Cardiac muscle cell (in vitro differentiated cells and primary cell): ENCODE measurements around the gene ARF1. TPM values are rescaled to one million over a fixed set of nuclear protein-coding genes. Genes with fewer than 3 reads are reported as not detected.

Experiments used
- DNase-seq, 2 donors: peaks; one replicate each; pipeline versions ENCODE4 v3.0.0 to v3.0.0-alpha.2; 2010 to 2017; ENCODE audit warnings: low read depth in 1 of 2, low spot score in 1 of 2
- H3K27ac ChIP-seq: fragments of 200-600 bp; sonication (generic); 2 replicates; pipeline ENCODE4 v1.5.1; 2016
- H3K27me3 ChIP-seq: fragments of 200-600 bp; sonication (generic); 2 replicates; pipeline ENCODE4 v1.6.0; 2016; ENCODE audit warnings: control low read depth
- H3K36me3 ChIP-seq: fragments of 200-600 bp; sonication (generic); 2 replicates; pipeline ENCODE4 v1.5.1; 2016; ENCODE audit warnings: control low read depth
- H3K4me1 ChIP-seq: fragments of 200-600 bp; sonication (generic); 2 replicates; pipeline ENCODE4 v1.8.1; 2017; ENCODE audit warnings: low read depth, mild to moderate bottlenecking, mixed run types
- H3K4me3 ChIP-seq: fragments of 200-600 bp; sonication (generic); 2 replicates; pipeline ENCODE4 v1.5.1; 2016; ENCODE audit warnings: mild to moderate bottlenecking
- H3K9me3 ChIP-seq: fragments of 200-600 bp; sonication (generic); 2 replicates; pipeline ENCODE4 v1.5.1; 2017; ENCODE audit warnings: low read depth, mild to moderate bottlenecking, control low read depth
- CTCF ChIP-seq: IDR thresholded peaks from 2 replicates; pipeline ENCODE4 v1.5.1; 2012; ENCODE audit warnings: low read depth, mild to moderate bottlenecking, low read length
- polyA plus RNA-seq: library from polyadenylated mRNA; unstranded; fragments of >200 nt; fragmentation: Nextera tagmentation; extraction: Ambion mirVana; gene quantifications from 2 replicates; pipeline ENCODE4 v1.2.1, GENCODE V29; 2016
- total RNA-seq: library from RNA; depleted of rRNA; stranded (reverse); fragments of >200 nt; gene quantifications from 2 replicates; pipeline ENCODE4 v1.2.3, GENCODE V29; 2016

Gene ARF1
- total RNA-seq (421 and 499 TPM in 2 replicates), polyA plus RNA-seq (662 and 732 TPM in 2 replicates)

GRCh38 chr1:228082214-228082917, at the start of gene ARF1:
Gene ARF1 (plus strand): TSS chr1:228082708. CDS start chr1:228097115, 14,407 bp downstream.
- H3K4me3 ChIP-seq: peak within 1 kb of the TSS; percentile 97
- peak; percentile 96 to 97 for DNase-seq
- H3K27ac ChIP-seq: peak within 1 kb of the TSS; percentile 99
- peaks cover 39% of the 10 kb centered on the region for H3K4me1 ChIP-seq
- no peaks in the 10 kb centered on the region for H3K27me3 ChIP-seq
- H3K9me3 ChIP-seq: no peaks in the 10 kb centered on the region
- no peaks in the 10 kb centered on the region for H3K36me3 ChIP-seq
- no peak for TF ChIP-seq CTCF

- no peak for TF ChIP-seq CTCF
- H3K4me1 ChIP-seq: no peaks in the 10 kb centered on the region
- no peaks in the 10 kb centered on the region for H3K9me3 ChIP-seq
- peaks cover 17% of the 10 kb centered on the region for H3K27me3 ChIP-seq
- no peak overlapping the region for H3K27ac ChIP-seq
- H3K4me3 ChIP-seq: no peak overlapping the region
- no peaks in the 10 kb centered on the region for H3K36me3 ChIP-seq
- DNase-seq: no peak
Observed at GRCh38 chr1:228033376-228033775, 49.1 kb upstream of the ARF1 start.

GRCh38 chr1:228034954-228035837, 47.3 kb upstream of the ARF1 start:
- Histone ChIP-seq H3K36me3 (no peaks in the 10 kb centered on the region), H3K4me1 (no peaks in the 10 kb centered on the region), H3K27ac (no peak overlapping the region), H3K27me3 (peaks cover 35% of the 10 kb centered on the region), H3K4me3 (no peak overlapping the region), H3K9me3 (no peaks in the 10 kb centered on the region)
- TF ChIP-seq CTCF: no peak
- no peak for DNase-seq

GRCh38 chr1:228035844-228036243, 46.7 kb upstream of the ARF1 start:
- no peaks in the 10 kb centered on the region for H3K36me3 ChIP-seq
- H3K4me1 ChIP-seq: no peaks in the 10 kb centered on the region
- no peaks in the 10 kb centered on the region for H3K9me3 ChIP-seq
- TF ChIP-seq CTCF: no peak
- H3K27ac ChIP-seq: no peak overlapping the region
- no peak overlapping the region for H3K4me3 ChIP-seq
- DNase-seq: no peak
- H3K27me3 ChIP-seq: peaks cover 39% of the 10 kb centered on the region

- Histone ChIP-seq H3K27me3 (peaks cover 49% of the 10 kb centered on the region), H3K4me3 (no peak overlapping the region), H3K4me1 (no peaks in the 10 kb centered on the region), H3K27ac (no peak overlapping the region), H3K9me3 (no peaks in the 10 kb centered on the region), H3K36me3 (no peaks in the 10 kb centered on the region)
- DNase-seq: no peak
- no peak for TF ChIP-seq CTCF
Observed at GRCh38 chr1:228036701-228037231, 45.7 kb upstream of the ARF1 start.
